Naive B cell (primary cell): Measurements from ENCODE around the gene ONECUT1. TPM values are rescaled to one million over a fixed set of nuclear protein-coding genes. Genes with fewer than 3 reads are reported as not detected.

Experiments used
- ATAC-seq, 2 donors: fragments of 150-1000 bp; cut with Tn5 transposase; 2 replicates each; pipeline ENCODE4 v1.10.0; 2021; ENCODE audit warnings: low read depth in 2 of 2, mild to moderate bottlenecking in 2 of 2, moderate library complexity in 2 of 2
- DNase-seq: peaks from one replicate; pipeline ENCODE4 v3.0.0; 2022
- H3K27ac Mint-ChIP-seq, 6 donors: one replicate each; pipeline ENCODE4 v1.8.0; 2020 to 2022; ENCODE audit warnings: mild to moderate bottlenecking in 6 of 6, mixed read lengths in 6 of 6, moderate library complexity in 5 of 6, inconsistent platforms in 2 of 6
- H3K27me3 Mint-ChIP-seq, 3 donors: one replicate each; pipeline ENCODE4 v1.8.0; 2021 to 2022; ENCODE audit warnings: mixed read lengths in 3 of 3, mild to moderate bottlenecking in 1 of 3
- H3K36me3 Mint-ChIP-seq, 2 donors: one replicate each; pipeline ENCODE4 v1.8.0; 2020 to 2022; ENCODE audit warnings: mixed read lengths in 2 of 2, inconsistent platforms in 1 of 2, mild to moderate bottlenecking in 1 of 2
- H3K4me1 Mint-ChIP-seq, 3 donors: one replicate each; pipeline ENCODE4 v1.8.0; 2020 to 2022; ENCODE audit warnings: mixed read lengths in 3 of 3, inconsistent platforms in 1 of 3, mild to moderate bottlenecking in 1 of 3, moderate library complexity in 1 of 3
- H3K4me3 Mint-ChIP-seq, 8 donors: one replicate each; pipeline ENCODE4 v1.8.0; 2020 to 2022; ENCODE audit warnings: mild to moderate bottlenecking in 8 of 8, mixed read lengths in 8 of 8, moderate library complexity in 8 of 8, inconsistent platforms in 2 of 8
- H3K9me3 Mint-ChIP-seq, 7 donors: one replicate each; pipeline ENCODE4 v1.8.0; 2020 to 2022; ENCODE audit warnings: mixed read lengths in 7 of 7, mild to moderate bottlenecking in 5 of 7, inconsistent platforms in 2 of 7, moderate library complexity in 1 of 7
- polyA plus RNA-seq, 6 donors: library from polyadenylated mRNA; unstranded; fragments of 300-500 nt; fragmentation: Illumina TruSeq; gene quantifications; one replicate each; pipeline ENCODE4 v1.2.3, GENCODE V29; 2021; ENCODE audit warnings: low read depth in 6 of 6

The ONECUT1 gene
- polyA plus RNA-seq, 6 donors from 2014 or later, result not detected

DNA sequence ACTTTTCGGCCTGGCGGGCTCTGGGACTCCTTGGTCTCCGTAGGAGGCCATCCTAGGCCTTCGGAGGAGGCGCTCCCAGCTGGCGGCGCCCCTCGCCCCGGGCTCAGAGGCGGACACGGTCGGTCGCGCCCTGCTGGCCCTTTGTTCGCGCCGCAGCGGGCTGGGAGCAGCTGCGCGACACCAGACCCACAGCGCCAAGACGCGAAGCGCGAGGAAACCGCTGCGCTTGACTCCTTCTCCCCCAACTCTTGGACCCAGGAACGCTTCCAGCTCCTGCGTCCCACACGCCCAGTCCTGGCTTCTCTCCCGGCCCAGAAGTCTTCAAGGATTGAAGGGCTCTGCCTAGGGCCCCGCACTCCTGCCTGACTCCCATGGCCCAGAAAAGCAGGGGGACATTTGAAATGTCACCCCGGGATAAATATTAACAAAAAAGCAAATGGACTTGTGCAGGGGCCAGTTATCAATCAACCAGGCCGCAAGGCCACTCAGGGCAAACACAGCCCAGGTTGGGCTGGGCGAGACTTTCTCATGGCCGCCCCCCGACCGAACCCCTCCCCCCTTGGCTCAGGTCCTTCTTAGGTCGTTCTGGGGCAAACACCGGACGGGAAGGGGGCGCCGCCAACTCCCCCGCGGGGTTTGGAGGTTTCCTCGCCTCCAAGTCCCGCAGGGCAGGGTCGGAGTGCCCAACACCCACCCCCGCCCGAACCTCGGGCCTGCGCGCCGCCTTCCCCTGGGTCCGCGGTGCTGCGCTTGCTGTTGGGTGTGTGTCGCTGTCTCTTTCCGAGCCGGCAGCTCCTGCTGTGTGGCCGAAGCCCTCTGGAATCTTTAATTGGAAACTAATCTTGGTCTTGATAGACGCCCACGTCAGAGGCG lies 5.1 kb downstream of the ONECUT1 start:
- H3K36me3 Mint-ChIP-seq, result no peaks in the 10 kb centered on the region
- peaks cover 0 to 17% (median 4%) of the 10 kb centered on the region in 7 donors for H3K9me3 Mint-ChIP-seq
- H3K4me3 Mint-ChIP-seq, result peak overlapping the region in 6 of 8 donors; percentile 32 to 80 (median 64)
- H3K27ac Mint-ChIP-seq, result peak overlapping the region in 2 of 6 donors; percentile 80 to 94
- DNase-seq (no peak), ATAC-seq (no peak)
- peaks cover 46 to 75% (median 62%) of the 10 kb centered on the region in 3 donors for H3K27me3 Mint-ChIP-seq
- peaks cover 32 to 58% (median 44%) of the 10 kb centered on the region in 3 donors for H3K4me1 Mint-ChIP-seq

DNA sequence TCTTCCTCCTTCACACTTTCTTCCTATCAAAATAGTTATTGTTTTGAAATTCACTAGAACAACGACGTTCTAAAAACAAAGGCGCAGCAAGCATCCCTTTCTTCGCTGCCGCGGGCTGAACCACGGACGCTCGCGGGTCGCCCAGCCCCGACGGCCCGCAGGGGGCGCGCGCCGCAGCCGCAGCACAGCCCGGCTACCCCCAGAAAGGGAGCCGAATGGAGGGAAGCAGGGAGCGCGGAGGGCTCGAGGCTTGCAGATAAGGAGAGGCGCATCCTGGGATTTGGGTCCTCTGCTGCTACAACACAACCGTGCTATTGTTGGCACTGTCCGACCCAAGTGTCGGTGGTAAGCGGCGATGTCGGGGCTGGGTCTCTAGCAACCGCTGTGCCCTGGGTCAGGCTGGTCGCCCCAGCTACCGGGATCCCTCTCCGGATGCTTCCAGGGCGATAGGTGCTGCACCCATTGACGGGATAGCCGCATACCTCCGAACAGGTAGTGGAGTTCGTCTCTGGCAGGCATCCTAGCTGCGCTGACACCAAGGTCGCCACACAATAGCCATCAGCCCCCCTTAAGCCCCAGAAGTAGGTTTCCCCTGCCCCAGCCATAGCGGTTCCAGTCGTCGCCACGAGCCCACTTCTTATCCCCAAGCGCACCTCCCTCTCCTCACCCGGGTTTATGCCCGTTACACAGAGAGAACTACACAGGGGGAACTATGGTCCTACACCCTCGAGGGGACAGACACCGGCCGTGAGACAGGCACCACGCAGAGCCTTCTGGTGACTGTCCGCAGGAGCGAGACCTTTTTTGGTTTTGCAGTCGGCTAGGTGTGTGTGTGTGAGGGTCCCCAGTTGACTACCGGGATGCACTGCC lies 6.0 kb downstream of the ONECUT1 start:
- peaks cover 24 to 56% (median 39%) of the 10 kb centered on the region in 3 donors for H3K4me1 Mint-ChIP-seq
- DNase-seq (no peak), ATAC-seq (no peak)
- peaks cover 48 to 66% (median 56%) of the 10 kb centered on the region in 3 donors for H3K27me3 Mint-ChIP-seq
- no peaks in the 10 kb centered on the region for H3K36me3 Mint-ChIP-seq
- peaks cover 0 to 17% (median 4%) of the 10 kb centered on the region in 7 donors for H3K9me3 Mint-ChIP-seq
- H3K27ac Mint-ChIP-seq, result peak overlapping the region in 3 of 6 donors; percentile 72 to 92 (median 88)
- peak overlapping the region in 5 of 8 donors; percentile 30 to 74 (median 66) for H3K4me3 Mint-ChIP-seq

DNA sequence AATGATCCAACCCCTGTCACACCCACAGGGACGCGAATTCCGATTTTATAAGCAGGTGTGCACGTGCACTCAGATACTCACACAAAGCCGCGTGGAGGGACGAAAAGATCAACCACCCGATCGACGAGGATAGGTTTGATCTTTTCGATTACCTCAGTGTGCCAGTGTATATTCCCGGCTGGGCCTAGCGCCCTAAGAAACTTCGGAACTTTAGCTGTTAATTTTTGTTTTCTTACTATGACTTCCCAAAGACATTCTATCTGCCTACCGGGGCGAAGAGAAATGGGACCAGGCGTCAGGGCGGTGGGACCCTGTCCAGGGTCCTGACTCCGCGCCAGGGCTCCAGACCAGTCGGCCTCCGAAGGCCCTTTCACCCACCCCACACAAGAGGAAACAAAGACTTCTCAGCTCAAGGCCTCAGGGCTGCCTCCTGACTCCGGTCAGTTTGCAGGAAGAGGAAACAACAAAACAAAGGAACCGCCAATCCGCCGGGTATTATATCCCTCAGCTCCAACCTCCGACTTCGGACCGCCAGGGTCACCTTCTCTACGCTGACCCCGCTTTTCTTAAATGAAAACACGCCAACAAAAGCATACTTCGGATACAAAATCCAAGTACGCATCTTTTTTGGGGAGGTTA lies 6.8 kb downstream of the ONECUT1 start:
- peak overlapping the region in 3 of 6 donors; percentile 33 to 82 (median 69) for H3K27ac Mint-ChIP-seq

DNA sequence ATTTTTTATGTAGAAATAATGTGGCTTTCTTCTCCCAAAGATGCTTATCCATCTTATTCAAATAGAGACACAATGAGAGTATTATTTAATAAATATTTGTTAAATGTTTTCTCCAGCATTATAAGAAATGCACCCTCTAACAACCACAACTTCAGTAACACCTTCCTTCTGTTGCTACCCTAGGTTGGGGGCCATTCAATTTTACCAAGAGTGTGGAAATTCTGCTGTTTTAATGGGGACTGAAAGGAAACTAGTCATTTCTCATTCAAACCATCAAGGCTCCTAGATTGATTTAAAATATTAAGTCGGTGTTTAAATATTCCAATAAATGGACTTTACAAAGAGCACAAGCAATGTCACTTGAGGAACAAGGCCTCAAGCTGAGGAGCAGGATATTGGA lies 7.6 kb downstream of the ONECUT1 start:
- Mint-ChIP-seq H3K27me3 (peaks cover 46 to 58% (median 51%) of the 10 kb centered on the region in 3 donors), H3K27ac (peak overlapping the region in 1 of 6 donors; percentile 73), H3K9me3 (peaks cover 0 to 11% (median 4%) of the 10 kb centered on the region in 7 donors), H3K4me3 (no peak overlapping the region), H3K4me1 (peaks cover 16 to 46% (median 22%) of the 10 kb centered on the region in 3 donors), H3K36me3 (no peaks in the 10 kb centered on the region)
- no peak for ATAC-seq
- no peak for DNase-seq

More for the DNA sequence above, 6.8 kb downstream of the ONECUT1 start:
- peaks cover 50 to 62% (median 51%) of the 10 kb centered on the region in 3 donors for H3K27me3 Mint-ChIP-seq
- H3K36me3 Mint-ChIP-seq, result no peaks in the 10 kb centered on the region
- peak overlapping the region in 4 of 8 donors; percentile 47 to 74 (median 68) for H3K4me3 Mint-ChIP-seq
- H3K9me3 Mint-ChIP-seq, result peaks cover 0 to 17% (median 4%) of the 10 kb centered on the region in 7 donors
- ATAC-seq (no peak), DNase-seq (no peak)
- H3K4me1 Mint-ChIP-seq, result peaks cover 16 to 51% (median 30%) of the 10 kb centered on the region in 3 donors

DNA sequence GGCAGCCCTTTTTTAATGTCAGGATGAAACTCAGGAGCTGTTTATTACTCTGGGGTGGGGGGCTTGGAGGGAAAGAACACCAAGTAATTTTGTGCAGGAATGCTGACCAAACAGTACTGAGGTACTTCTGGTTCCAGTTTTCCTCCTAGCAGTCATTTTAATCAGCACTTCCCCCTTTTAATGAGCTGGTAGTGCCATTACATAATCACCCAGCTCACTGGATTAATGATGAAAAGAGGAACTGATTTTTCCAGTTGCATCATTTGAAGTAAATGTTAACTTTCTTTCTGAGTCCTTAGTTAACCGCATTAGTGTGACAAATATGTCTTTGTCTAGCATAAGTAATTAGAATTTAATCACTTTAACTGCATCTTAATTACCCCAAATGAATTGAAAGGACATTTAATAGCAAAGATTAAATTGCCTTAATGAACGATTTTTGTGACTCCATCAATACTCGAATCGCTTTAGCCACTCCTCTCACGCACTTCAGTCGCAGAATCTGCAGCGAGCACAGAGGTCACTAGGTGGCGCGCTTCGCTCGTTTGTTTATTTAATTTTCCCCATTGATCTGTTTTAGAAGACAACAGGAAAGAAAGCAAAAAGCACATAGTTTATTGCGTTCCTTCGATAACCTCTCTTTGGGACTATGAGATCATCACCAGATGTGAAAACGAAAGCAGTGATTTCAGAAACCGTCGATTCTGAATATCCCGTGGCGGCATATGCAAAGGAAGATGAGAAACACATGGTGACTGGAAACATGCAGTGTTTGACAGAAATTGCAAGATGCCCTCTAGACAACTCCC lies 9.8 kb downstream of the ONECUT1 start:
- peaks cover 9 to 31% (median 18%) of the 10 kb centered on the region in 3 donors for H3K4me1 Mint-ChIP-seq
- peaks cover 53 to 59% (median 57%) of the 10 kb centered on the region in 3 donors for H3K27me3 Mint-ChIP-seq
- H3K4me3 Mint-ChIP-seq, result peak overlapping the region; percentile 57 to 87 (median 74)
- DNase-seq (peak; percentile 62), ATAC-seq (peak; percentile 82 to 84)
- peaks cover 0 to 11% (median 4%) of the 10 kb centered on the region in 7 donors for H3K9me3 Mint-ChIP-seq
- peak overlapping the region; percentile 4 to 90 (median 70) for H3K27ac Mint-ChIP-seq
- H3K36me3 Mint-ChIP-seq, result no peaks in the 10 kb centered on the region

DNA sequence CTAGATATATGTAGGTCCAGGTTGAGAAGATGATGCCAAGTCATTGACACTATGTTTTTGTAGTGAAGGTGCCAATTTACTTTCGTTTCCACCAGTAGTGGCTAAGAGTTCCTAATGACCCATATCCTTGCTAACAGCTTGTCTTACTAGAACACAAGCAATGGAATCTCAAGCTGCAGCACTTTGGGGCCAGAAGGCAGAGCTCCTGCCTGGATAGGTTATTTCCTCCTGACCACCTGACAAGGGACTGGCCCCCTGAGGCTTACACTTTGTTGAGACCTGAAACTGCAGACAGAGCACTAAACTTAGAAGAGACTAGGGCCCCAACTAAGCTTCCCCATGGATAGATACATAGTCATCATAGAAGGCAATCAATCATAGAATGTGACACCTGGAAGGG lies 11.7 kb downstream of the ONECUT1 start:
- H3K4me1 Mint-ChIP-seq, result peaks cover 6 to 22% (median 15%) of the 10 kb centered on the region in 3 donors
- no peak for ATAC-seq
- DNase-seq, result no peak
- H3K27me3 Mint-ChIP-seq, result peaks cover 41 to 62% (median 52%) of the 10 kb centered on the region in 3 donors
- H3K36me3 Mint-ChIP-seq, result no peaks in the 10 kb centered on the region
- H3K27ac Mint-ChIP-seq, result no peak overlapping the region
- peaks cover 0 to 7% (median 2%) of the 10 kb centered on the region in 7 donors for H3K9me3 Mint-ChIP-seq
- no peak overlapping the region for H3K4me3 Mint-ChIP-seq

DNA sequence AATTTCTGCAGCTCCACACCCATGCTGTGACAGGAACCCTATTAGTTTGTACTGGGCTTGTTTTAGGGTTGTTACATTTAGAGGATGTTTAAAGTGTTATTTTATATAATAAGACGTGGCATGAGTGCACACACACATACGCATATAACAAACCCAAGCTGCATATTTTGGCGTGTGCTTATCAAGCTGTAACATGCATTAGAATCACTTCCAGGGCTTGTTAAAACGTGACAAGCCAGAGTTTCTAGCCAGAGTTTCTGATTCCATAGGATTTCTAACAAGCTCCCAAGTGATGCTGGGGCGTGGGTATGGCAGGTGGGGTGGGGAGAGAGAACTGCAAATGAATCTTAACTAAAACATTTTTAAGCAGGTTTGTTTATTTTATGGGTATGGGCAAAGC lies 17.4 kb downstream of the ONECUT1 start:
- H3K4me3 Mint-ChIP-seq, result no peak overlapping the region
- H3K27me3 Mint-ChIP-seq, result peaks cover 54 to 64% (median 56%) of the 10 kb centered on the region in 3 donors

DNA sequence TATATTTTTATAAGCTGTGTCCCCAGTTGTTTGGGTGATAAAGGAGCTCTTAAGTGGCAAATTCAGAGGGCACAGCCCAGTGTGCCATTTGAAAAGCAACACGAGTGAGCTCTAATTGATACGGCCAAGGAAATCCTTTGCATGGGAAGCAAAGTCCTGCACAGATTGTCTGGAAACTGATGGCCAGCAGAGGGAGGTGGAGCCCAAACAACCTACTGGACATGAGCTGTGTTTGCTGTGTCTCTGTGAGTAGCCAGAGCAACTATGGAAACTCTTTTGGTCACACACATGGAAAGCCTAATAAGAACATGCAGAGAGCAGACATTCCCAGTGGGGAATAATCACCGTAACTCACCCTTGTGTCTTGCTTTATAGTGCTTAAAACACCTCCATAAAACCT lies 24.4 kb downstream of the ONECUT1 start:
- Mint-ChIP-seq H3K27ac (no peak overlapping the region), H3K27me3 (peaks cover 50 to 69% (median 58%) of the 10 kb centered on the region in 3 donors)

More for the DNA sequence above, 17.4 kb downstream of the ONECUT1 start:
- no peak for ATAC-seq
- DNase-seq, result no peak
- Mint-ChIP-seq H3K27ac (no peak overlapping the region), H3K36me3 (no peaks in the 10 kb centered on the region), H3K9me3 (no peaks in the 10 kb centered on the region), H3K4me1 (peaks cover 4 to 9% (median 6%) of the 10 kb centered on the region in 3 donors)

DNA sequence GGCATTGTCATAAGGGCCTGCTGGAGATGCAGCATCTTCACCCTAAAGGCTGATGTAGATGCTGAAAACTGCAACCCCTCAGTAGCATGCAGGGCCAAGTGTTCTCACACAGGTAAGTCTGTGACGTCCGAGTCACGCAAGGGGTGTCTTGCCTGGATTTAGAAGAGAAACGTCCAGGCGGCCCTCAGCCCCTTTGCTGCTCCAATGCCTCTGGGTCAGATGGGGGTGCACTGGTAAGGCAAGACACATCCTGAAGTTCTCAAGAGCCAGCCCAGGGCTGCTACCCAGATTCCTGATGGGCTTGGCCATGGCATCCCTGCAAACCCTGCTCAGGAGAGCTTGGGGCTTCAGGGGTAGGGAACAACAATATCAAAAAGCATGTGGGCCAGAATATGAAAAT lies 25.4 kb downstream of the ONECUT1 start:
- ATAC-seq (no peak), DNase-seq (no peak)
- no peaks in the 10 kb centered on the region for H3K4me1 Mint-ChIP-seq
- H3K9me3 Mint-ChIP-seq, result no peaks in the 10 kb centered on the region
- no peak overlapping the region for H3K27ac Mint-ChIP-seq
- H3K27me3 Mint-ChIP-seq, result peaks cover 58 to 76% (median 64%) of the 10 kb centered on the region in 3 donors
- H3K4me3 Mint-ChIP-seq, result no peak overlapping the region
- no peaks in the 10 kb centered on the region for H3K36me3 Mint-ChIP-seq

More for the DNA sequence above, 24.4 kb downstream of the ONECUT1 start:
- H3K36me3 Mint-ChIP-seq, result no peaks in the 10 kb centered on the region
- no peaks in the 10 kb centered on the region for H3K9me3 Mint-ChIP-seq
- ATAC-seq, result no peak
- H3K4me1 Mint-ChIP-seq, result no peaks in the 10 kb centered on the region
- H3K4me3 Mint-ChIP-seq, result no peak overlapping the region
- DNase-seq, result no peak

DNA sequence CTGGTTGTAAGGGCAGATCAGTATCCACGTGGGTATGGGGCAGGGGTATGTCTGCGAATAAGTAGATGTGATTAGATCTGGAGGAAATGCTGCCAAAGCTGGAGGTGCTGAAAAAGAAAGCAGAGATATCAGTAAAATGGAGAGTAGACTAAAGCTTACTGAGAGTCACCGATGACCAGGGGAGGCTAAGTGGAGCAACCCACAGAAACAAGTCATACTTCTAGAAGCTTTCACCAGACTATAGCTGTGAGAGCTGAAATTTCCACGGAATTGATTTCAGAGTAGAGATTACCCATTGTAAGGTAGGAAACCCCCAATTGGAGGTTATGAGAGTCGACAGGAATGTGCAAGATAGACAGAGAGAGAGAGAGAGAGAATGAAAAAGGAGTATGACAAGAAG lies 27.5 kb downstream of the ONECUT1 start:
- no peaks in the 10 kb centered on the region for H3K36me3 Mint-ChIP-seq
- ATAC-seq, result no peak

DNA sequence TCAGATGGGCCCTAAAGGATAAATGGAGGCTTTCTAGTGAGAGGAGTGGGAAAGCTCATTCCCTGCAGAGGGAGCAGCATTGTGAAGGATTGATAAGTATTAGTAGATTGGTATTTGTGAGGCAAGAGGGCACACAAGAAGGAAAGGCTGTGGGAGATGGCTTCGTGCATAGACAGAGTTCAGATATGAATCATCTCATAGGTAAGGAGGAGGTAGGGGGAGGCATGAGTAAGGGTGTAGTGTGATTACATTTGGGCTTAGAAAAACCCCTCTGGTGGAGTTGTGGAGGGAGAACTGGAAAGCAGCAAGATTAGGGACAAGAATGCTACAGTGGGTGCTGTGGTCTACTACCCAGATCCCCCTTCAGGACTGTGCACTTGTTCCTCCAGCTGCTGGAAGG lies 29.6 kb downstream of the ONECUT1 start:
- peaks cover 45 to 59% (median 58%) of the 10 kb centered on the region in 3 donors for H3K27me3 Mint-ChIP-seq
- H3K27ac Mint-ChIP-seq, result no peak overlapping the region
- no peak overlapping the region for H3K4me3 Mint-ChIP-seq
- no peaks in the 10 kb centered on the region for H3K9me3 Mint-ChIP-seq
- no peak for ATAC-seq
- no peaks in the 10 kb centered on the region for H3K4me1 Mint-ChIP-seq
- H3K36me3 Mint-ChIP-seq, result no peaks in the 10 kb centered on the region
- no peak for DNase-seq

More for the DNA sequence above, 27.5 kb downstream of the ONECUT1 start:
- peaks cover 49 to 71% (median 65%) of the 10 kb centered on the region in 3 donors for H3K27me3 Mint-ChIP-seq
- H3K27ac Mint-ChIP-seq, result no peak overlapping the region
- no peak overlapping the region for H3K4me3 Mint-ChIP-seq
- DNase-seq, result no peak
- H3K4me1 Mint-ChIP-seq, result no peaks in the 10 kb centered on the region
- H3K9me3 Mint-ChIP-seq, result no peaks in the 10 kb centered on the region

DNA sequence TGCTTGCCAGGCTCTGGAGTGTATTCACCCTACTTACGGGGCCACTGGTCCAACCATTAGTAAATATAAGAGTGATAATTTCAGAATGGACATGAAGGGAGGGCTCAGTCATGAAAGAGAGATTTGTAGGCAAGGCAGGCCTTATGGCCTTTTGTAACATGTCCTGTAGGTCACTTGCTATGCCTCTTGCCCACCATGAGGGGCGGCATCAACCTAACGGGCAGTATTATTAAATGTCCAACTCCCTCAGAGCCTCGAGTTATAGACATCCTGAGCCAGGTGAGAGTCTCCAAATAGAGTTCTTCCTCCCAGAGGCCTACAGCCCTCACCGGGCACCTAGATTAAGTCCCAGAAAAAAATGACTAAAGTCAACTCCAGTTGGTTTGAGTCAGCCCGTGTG lies 30.2 kb downstream of the ONECUT1 start:
- DNase-seq, result no peak
- Mint-ChIP-seq H3K27ac (no peak overlapping the region), H3K9me3 (no peaks in the 10 kb centered on the region), H3K36me3 (no peaks in the 10 kb centered on the region), H3K27me3 (peaks cover 43 to 59% (median 53%) of the 10 kb centered on the region in 3 donors), H3K4me3 (no peak overlapping the region), H3K4me1 (no peaks in the 10 kb centered on the region)
- ATAC-seq, result no peak
